ENCODE measurements around the gene TBC1D22A. TPM values are rescaled to one million over a fixed set of nuclear protein-coding genes. Genes with fewer than 3 reads are reported as not detected.

The TBC1D22A gene
- total RNA-seq, 1 donor from 2014 or later: 24.2 TPM

- no peak overlapping the region for H3K9ac ChIP-seq (ENCODE audit: low read length)
- H3K36me3 ChIP-seq (ENCODE audit: insufficient read depth, low read length): no peaks in the 10 kb centered on the region
- H3K79me2 ChIP-seq (ENCODE audit: insufficient read depth, low read length): no peaks in the 10 kb centered on the region
- H3K4me2 ChIP-seq (ENCODE audit: low read length): no peak overlapping the region
- Mint-ChIP-seq H3K4me1 (ENCODE audit: low read depth, unreplicated experiment) (no peaks in the 10 kb centered on the region), H3K27me3 (ENCODE audit: low read depth, unreplicated experiment) (peaks cover 16% of the 10 kb centered on the region), H3K4me3 (ENCODE audit: unreplicated experiment) (no peak overlapping the region), H3K36me3 (ENCODE audit: low read depth, unreplicated experiment) (no peaks in the 10 kb centered on the region), H3K9me3 (ENCODE audit: unreplicated experiment) (peaks cover 7% of the 10 kb centered on the region), H3K27ac (ENCODE audit: unreplicated experiment) (no peak overlapping the region)
- no peak overlapping the region for H3K27ac ChIP-seq (ENCODE audit: low read depth, low read length)
- DNase-seq (ENCODE audit: low read depth) (no peak), FAIRE-seq (no peak)
- no peak for TF ChIP-seq EZH2 (IDR thresholded peaks at IDR 0.05; ENCODE audit: insufficient read depth, low read length)
- TF ChIP-seq, protein P1, sequence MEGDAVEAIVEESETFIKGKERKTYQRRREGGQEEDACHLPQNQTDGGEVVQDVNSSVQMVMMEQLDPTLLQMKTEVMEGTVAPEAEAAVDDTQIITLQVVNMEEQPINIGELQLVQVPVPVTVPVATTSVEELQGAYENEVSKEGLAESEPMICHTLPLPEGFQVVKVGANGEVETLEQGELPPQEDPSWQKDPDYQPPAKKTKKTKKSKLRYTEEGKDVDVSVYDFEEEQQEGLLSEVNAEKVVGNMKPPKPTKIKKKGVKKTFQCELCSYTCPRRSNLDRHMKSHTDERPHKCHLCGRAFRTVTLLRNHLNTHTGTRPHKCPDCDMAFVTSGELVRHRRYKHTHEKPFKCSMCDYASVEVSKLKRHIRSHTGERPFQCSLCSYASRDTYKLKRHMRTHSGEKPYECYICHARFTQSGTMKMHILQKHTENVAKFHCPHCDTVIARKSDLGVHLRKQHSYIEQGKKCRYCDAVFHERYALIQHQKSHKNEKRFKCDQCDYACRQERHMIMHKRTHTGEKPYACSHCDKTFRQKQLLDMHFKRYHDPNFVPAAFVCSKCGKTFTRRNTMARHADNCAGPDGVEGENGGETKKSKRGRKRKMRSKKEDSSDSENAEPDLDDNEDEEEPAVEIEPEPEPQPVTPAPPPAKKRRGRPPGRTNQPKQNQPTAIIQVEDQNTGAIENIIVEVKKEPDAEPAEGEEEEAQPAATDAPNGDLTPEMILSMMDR (IDR thresholded peaks at IDR 0.05; ENCODE audit: insufficient read depth, low read depth, low read length): no peak
- no peaks in the 10 kb centered on the region for H3K9me3 ChIP-seq (ENCODE audit: insufficient read depth, low read depth, low read length)
- H3K4me1 ChIP-seq (ENCODE audit: insufficient read depth, low read length): no peaks in the 10 kb centered on the region
- no peaks in the 10 kb centered on the region for H4K20me1 ChIP-seq (ENCODE audit: insufficient read depth, low read length)
- H3K4me3 ChIP-seq (ENCODE audit: insufficient read depth, low read depth, low read length): no peak overlapping the region
- H3K27me3 ChIP-seq (ENCODE audit: insufficient read depth, low read length): no peaks in the 10 kb centered on the region
- no peak overlapping the region for H2AFZ ChIP-seq (ENCODE audit: low read depth, low read length)
Observed at GRCh38 chr22:47191671-47192650, 429.5 kb downstream of the TBC1D22A start.

DNA sequence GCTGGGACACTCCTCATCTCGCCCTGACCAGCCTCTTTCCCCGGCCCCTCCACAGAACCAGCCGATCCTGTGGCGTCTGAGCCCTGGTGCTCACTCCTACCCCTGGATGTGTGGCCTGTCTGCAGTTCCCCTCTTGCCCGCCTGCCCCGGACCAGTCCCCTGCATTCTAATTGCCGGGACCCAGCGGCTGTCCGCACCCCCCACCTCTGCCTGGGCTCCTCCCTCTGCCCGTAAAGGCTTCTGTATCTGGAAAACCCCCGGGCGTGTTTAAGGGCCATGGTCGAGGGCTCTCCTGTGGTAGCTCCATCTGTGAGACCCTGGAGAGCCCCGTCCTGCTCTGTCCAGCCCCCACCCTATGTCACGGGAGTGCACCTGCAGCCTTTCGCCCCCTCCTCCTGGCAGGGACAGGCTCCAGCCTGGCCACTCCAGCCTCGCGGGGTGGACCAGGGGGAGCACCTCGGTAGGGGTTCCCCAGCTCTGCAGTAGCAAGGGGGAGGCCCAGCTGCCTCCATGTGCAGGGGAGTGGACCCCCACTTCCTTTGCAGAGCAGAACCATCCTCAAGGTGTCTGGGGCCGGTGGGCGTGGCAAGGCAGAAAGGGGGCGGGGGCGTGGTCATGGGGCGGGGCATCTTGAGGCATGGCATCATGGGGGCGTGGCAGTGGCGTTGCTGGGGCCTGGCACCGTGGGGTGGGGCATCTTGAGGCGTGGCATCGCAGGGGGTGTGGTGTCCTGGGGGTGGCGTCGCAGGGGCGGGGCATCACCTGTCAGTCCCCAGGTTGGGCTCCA is 430.4 kb downstream of the TBC1D22A start:
- Mint-ChIP-seq H3K27me3 (ENCODE audit: low read depth, unreplicated experiment) (peaks cover 16% of the 10 kb centered on the region), H3K4me3 (ENCODE audit: unreplicated experiment) (no peak overlapping the region), H3K36me3 (ENCODE audit: low read depth, unreplicated experiment) (no peaks in the 10 kb centered on the region), H3K9me3 (ENCODE audit: unreplicated experiment) (peaks cover 7% of the 10 kb centered on the region), H3K27ac (ENCODE audit: unreplicated experiment) (no peak overlapping the region), H3K4me1 (ENCODE audit: low read depth, unreplicated experiment) (no peaks in the 10 kb centered on the region)
- H3K9ac ChIP-seq (ENCODE audit: low read length): no peak overlapping the region
- no peak for FAIRE-seq
- no peak overlapping the region for H3K4me2 ChIP-seq (ENCODE audit: low read length)
- no peak overlapping the region for H3K4me3 ChIP-seq (ENCODE audit: insufficient read depth, low read depth, low read length)
- H2AFZ ChIP-seq (ENCODE audit: low read depth, low read length): no peak overlapping the region
- no peaks in the 10 kb centered on the region for H4K20me1 ChIP-seq (ENCODE audit: insufficient read depth, low read length)
- no peaks in the 10 kb centered on the region for H3K79me2 ChIP-seq (ENCODE audit: insufficient read depth, low read length)
- H3K27me3 ChIP-seq (ENCODE audit: insufficient read depth, low read length): no peaks in the 10 kb centered on the region
- H3K4me1 ChIP-seq (ENCODE audit: insufficient read depth, low read length): no peaks in the 10 kb centered on the region
- no peak for DNase-seq (ENCODE audit: low read depth)
- no peaks in the 10 kb centered on the region for H3K36me3 ChIP-seq (ENCODE audit: insufficient read depth, low read length)
- no peak overlapping the region for H3K27ac ChIP-seq (ENCODE audit: low read depth, low read length)
- no peaks in the 10 kb centered on the region for H3K9me3 ChIP-seq (ENCODE audit: insufficient read depth, low read depth, low read length)
- no peak for TF ChIP-seq EZH2 (IDR thresholded peaks at IDR 0.05; ENCODE audit: insufficient read depth, low read length)
- TF ChIP-seq, protein P1 (IDR thresholded peaks at IDR 0.05; ENCODE audit: insufficient read depth, low read depth, low read length): no peak

Measured in astrocyte (in vitro differentiated cells and primary cell).